A549 treated with ZK216348 at 1 μM for 4 hours (cell line): ENCODE measurements around the gene AASS. TPM values are rescaled to one million over a fixed set of nuclear protein-coding genes. Genes with fewer than 3 reads are reported as not detected.

Experiments
- total RNA-seq: library from RNA; stranded (reverse); fragments of 200-300 nt; extraction: Qiagen RNA extraction; gene quantifications from 5 replicates; pipeline ENCODE4 v1.2.3, GENCODE V29; 2022; ENCODE audit warnings: low read depth

Gene AASS
- total RNA-seq = 0.06 to 0.15 TPM (median 0.07 TPM) in 3 of 5 replicates, not detected in the others

DNA sequence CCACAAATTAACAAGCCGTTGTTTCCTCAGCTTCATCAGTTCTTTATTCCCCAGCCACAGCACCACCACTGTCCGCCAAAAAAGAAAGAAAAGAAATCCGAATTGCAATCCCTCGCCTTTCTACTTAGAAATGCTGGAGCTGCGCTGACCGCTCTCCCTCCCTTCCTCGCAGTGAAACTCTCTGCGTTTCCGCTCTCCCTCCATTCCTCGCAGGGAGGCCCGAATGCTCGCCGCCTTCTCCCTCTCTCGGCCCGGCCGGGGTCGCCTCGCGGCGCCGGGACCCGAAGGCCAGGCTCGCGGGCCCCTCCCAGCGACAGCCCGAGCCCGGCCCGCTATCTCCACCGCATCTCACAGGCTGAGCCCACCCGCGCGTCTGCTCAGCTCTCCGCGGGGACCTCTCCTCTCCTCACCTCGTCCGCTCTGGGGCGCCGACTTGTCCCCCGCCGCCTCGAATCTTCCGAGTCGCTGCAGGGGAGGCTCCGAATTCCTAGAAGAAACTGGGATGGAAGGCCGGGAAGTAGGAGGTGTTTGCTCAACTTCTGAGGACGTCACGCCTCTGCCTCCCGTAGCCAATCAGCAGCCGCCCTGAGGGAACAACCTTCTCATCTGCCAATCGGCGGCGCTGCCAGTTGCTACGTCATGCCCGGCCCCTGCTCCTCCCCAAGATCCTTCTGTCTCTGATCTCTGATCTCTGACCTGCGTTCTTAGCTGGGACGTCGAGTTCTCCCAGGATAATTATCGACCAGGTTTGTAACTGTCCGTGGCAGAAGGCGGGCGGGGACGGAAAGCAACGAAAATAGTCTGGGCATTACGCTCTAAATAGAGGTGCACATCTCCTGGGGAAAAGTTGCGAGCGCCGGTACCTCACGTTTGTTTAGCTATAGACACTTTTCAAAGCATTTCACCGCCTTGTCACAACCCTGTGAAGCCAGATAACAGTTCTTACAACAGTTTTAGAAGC, at the start of gene AASS:
AASS (minus strand) TSS at position 499 of the 961 bp plus-strand sequence. CDS start 10,523 bp downstream, outside the sequence.

Other genes with a start within 250 kb of the AASS start
- gene FEZF1, start 160.5 kb upstream of the AASS start, total RNA-seq = not detected in 5 replicates